D721Med (cell line): ENCODE data around the gene MEI4.
A peak's percentile ranks its signal among the peaks of the same experiment; 100 is the strongest.

Experiments
- DNase-seq: peaks from one replicate; pipeline ENCODE4 v3.0.0; 2011; ENCODE audit warnings: low spot score; ENCODE audit not compliant: insufficient read length
- FAIRE-seq: peaks from 2 replicates; lab custom pipeline; 2011; peaks lifted over from hg19 to GRCh38; lab: Jason Lieb, UNC
- CTCF ChIP-seq: IDR thresholded peaks from 2 replicates; pipeline ENCODE4 v1.5.1; 2012; ENCODE audit warnings: mild to moderate bottlenecking, control low read depth; ENCODE audit not compliant: insufficient read depth; ENCODE audit errors: missing control alignments

MEI4 gene

GRCh38 chr6:77837034-77837784 is 184.4 kb downstream of the MEI4 start:
- TF ChIP-seq CTCF = no peak
- no peak for FAIRE-seq
- DNase-seq = no peak

- FAIRE-seq = no peak
- DNase-seq = no peak
- no peak for TF ChIP-seq CTCF
Measured at GRCh38 chr6:77839292-77839691, 186.5 kb downstream of the MEI4 start.

DNA sequence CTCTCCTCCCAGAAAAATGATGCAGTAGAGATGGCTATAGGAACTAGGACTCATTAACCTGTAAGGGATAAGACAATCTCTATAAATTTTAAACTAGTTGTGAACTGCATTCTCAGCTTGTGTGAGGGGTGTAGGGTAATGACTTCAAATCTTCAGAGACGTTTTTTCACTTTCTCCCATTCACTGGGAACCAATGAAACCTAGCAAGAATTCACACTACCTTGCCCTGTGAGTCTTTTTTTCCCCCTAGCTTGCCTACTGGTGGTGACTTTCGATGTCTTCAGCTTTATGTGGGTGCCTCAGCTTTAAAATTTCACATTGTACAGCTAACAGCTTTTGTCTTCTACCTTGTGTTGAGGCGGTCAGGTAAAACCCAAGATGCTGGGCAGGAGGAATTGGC is 192.0 kb downstream of the MEI4 start:
- DNase-seq (no peak), FAIRE-seq (no peak)
- TF ChIP-seq CTCF = no peak

GRCh38 chr6:77853401-77853800 is 200.6 kb downstream of the MEI4 start:
- TF ChIP-seq CTCF = no peak
- FAIRE-seq = peak; percentile 21
- no peak for DNase-seq

- DNase-seq (no peak), FAIRE-seq (no peak)
- TF ChIP-seq CTCF = no peak
Measured at GRCh38 chr6:77856391-77856790, 203.6 kb downstream of the MEI4 start.

GRCh38 chr6:77857421-77857820 is 204.6 kb downstream of the MEI4 start:
- TF ChIP-seq CTCF = no peak
- no peak for FAIRE-seq
- DNase-seq = no peak

DNA sequence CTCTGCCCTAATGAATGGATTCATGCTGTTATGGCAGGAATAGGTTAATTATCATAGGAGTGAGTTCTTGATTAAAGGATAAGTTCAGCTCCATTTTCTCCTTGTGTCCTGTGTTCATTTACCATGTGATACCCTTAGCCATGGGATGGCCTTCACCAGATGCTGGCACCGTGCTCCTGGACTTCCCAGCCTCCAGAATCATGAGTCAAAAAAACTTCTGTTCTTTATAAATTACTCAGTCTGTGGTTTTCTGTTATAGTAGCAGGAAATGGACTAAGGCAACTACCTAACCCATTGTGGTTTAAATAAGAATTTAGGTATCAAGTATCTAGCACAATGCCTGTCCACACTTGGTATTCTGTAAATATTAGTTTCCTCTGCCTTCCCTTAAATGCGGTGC is 223.5 kb downstream of the MEI4 start:
- no peak for DNase-seq
- FAIRE-seq = no peak
- no peak for TF ChIP-seq CTCF
